Neural cell (in vitro differentiated cells): ENCODE results near the gene CYB561. TPM values are rescaled to one million over a fixed set of nuclear protein-coding genes. Genes with fewer than 3 reads are reported as not detected.

ENCODE experiments used
- H2AFZ ChIP-seq: fragments of 200-600, 300-800 bp; sonication (generic), shearing (Covaris generic); 2 replicates; pipeline ENCODE4 v1.6.0; 2014; ENCODE audit warnings: low read depth, mild to moderate bottlenecking, antibody characterized with exemption, low read length, moderate library complexity
- H3F3A ChIP-seq: fragments of 200-600 bp; shearing (Covaris generic); 2 replicates; pipeline ENCODE4 v1.6.1; 2016; ENCODE audit warnings: mild to moderate bottlenecking, moderate library complexity, mixed read lengths, antibody characterized with exemption, low read length; ENCODE audit not compliant: insufficient read depth, poor library complexity, severe bottlenecking
- H3K27ac ChIP-seq: fragments of 200-600, 300-800 bp; sonication (generic), shearing (Covaris generic); 2 replicates; pipeline ENCODE4 v1.5.1; 2014; ENCODE audit warnings: mild to moderate bottlenecking, low read length, moderate library complexity
- H3K27me3 ChIP-seq: fragments of 300-800, 200-600 bp; sonication (generic), shearing (Covaris generic); 2 replicates; pipeline ENCODE4 v1.6.0; 2014; ENCODE audit warnings: mild to moderate bottlenecking, low read depth, low read length, moderate library complexity; ENCODE audit not compliant: insufficient read depth
- H3K36me3 ChIP-seq: fragments of 300-800, 200-600 bp; sonication (generic), shearing (Covaris generic); 2 replicates; pipeline ENCODE4 v1.5.1; 2014; ENCODE audit warnings: mild to moderate bottlenecking, antibody characterized with exemption, low read length, moderate library complexity; ENCODE audit not compliant: insufficient read depth
- H3K4me2 ChIP-seq: fragments of 300-800, 200-600 bp; sonication (generic), shearing (Covaris generic); 2 replicates; pipeline ENCODE4 v1.6.0; 2014; ENCODE audit warnings: mild to moderate bottlenecking, low read length
- H3K4me3 ChIP-seq: fragments of 300-800, 200-600 bp; sonication (generic), shearing (Covaris generic); 2 replicates; pipeline ENCODE4 v1.5.1; 2014; ENCODE audit warnings: mild to moderate bottlenecking, low read length, moderate library complexity
- H3K79me2 ChIP-seq: fragments of 200-600 bp; shearing (Covaris generic); replicated peaks from 2 replicates; pipeline ENCODE4 v1.6.0; 2014; ENCODE audit warnings: mild to moderate bottlenecking, low read length, moderate library complexity; ENCODE audit not compliant: insufficient read depth
- H3K9ac ChIP-seq: fragments of 300-800, 200-600 bp; sonication (generic), shearing (Covaris generic); 2 replicates; pipeline ENCODE4 v1.6.1; 2016; ENCODE audit warnings: mild to moderate bottlenecking, low read length, mixed read lengths
- H3K9me2 ChIP-seq: fragments of 200-600 bp; shearing (Covaris generic); 2 replicates; pipeline ENCODE4 v1.6.1; 2016; ENCODE audit warnings: mild to moderate bottlenecking, low read length, mixed read lengths; ENCODE audit not compliant: insufficient read depth
- H3K9me3 ChIP-seq: fragments of 200-600, 300-800 bp; sonication (generic), shearing (Covaris generic); 2 replicates; pipeline ENCODE4 v1.6.1; 2016; ENCODE audit warnings: mild to moderate bottlenecking, mixed run types, low read length, moderate library complexity, mixed read lengths
- H4K20me1 ChIP-seq: fragments of 200-600 bp; shearing (Covaris generic); 2 replicates; pipeline ENCODE4 v1.6.1; 2016; ENCODE audit warnings: mild to moderate bottlenecking, mixed run types; ENCODE audit not compliant: insufficient read depth
- CTCF ChIP-seq: fragments of 450-650 bp; IDR thresholded peaks from 2 replicates; pipeline ENCODE4 v1.5.1; 2014; ENCODE audit warnings: antibody characterized with exemption, mild to moderate bottlenecking, moderate library complexity; ENCODE audit not compliant: poor library complexity, severe bottlenecking
- EP300 ChIP-seq: fragments of 450-650 bp; conservative IDR thresholded peaks from 2 replicates; pipeline ENCODE4 v1.6.1; 2014; ENCODE audit warnings: antibody characterized with exemption, mild to moderate bottlenecking, moderate library complexity; ENCODE audit not compliant: poor library complexity, severe bottlenecking
- EZH2 ChIP-seq: fragments of 200-600, 300-800 bp; shearing (Covaris generic), sonication (generic); IDR thresholded peaks from 2 replicates; pipeline ENCODE4 v1.6.1; 2014; ENCODE audit warnings: antibody characterized with exemption, low read length, borderline replicate concordance, mild to moderate bottlenecking; ENCODE audit not compliant: insufficient read depth, poor library complexity, severe bottlenecking
- MXI1 ChIP-seq: fragments of 450-650 bp; conservative IDR thresholded peaks from 2 replicates; pipeline ENCODE4 v1.6.1; 2014; ENCODE audit warnings: antibody characterized with exemption, mild to moderate bottlenecking; ENCODE audit not compliant: poor library complexity, severe bottlenecking
- POLR2AphosphoS5 ChIP-seq: IDR thresholded peaks from 2 replicates; pipeline ENCODE4 v1.6.1; 2012
- RAD21 ChIP-seq: fragments of 450-650 bp; conservative IDR thresholded peaks from 2 replicates; pipeline ENCODE4 v1.6.1; 2014; ENCODE audit warnings: antibody characterized with exemption, mild to moderate bottlenecking, moderate library complexity
- REST ChIP-seq: IDR thresholded peaks from 2 replicates; pipeline ENCODE4 v1.6.1; 2012; ENCODE audit warnings: borderline replicate concordance
- SMC3 ChIP-seq: fragments of 450-650 bp; conservative IDR thresholded peaks from 2 replicates; pipeline ENCODE4 v1.6.1; 2014; ENCODE audit warnings: antibody characterized with exemption, mild to moderate bottlenecking, moderate library complexity; ENCODE audit not compliant: poor library complexity
- TAF1 ChIP-seq: IDR thresholded peaks from 2 replicates; pipeline ENCODE4 v1.6.1; 2012; ENCODE audit warnings: low read depth
- polyA plus RNA-seq: library from polyadenylated mRNA; depleted of rRNA; stranded (reverse); fragments of >200 nt; gene quantifications from 2 replicates; pipeline ENCODE4 v1.2.3, GENCODE V29; 2014

Gene CYB561
- polyA plus RNA-seq, 1 donor from 2014 or later, result 15.7 TPM

- TF ChIP-seq SMC3 (peak; percentile 86), TAF1 (no peak), RAD21 (peak; percentile 88), CTCF (peak; percentile 90)
- H4K20me1 ChIP-seq, result no peaks in the 10 kb centered on the region
- no peaks in the 10 kb centered on the region for H3K27me3 ChIP-seq
- H3K36me3 ChIP-seq, result peaks cover 14% of the 10 kb centered on the region
- no peaks in the 10 kb centered on the region for H3K79me2 ChIP-seq
- no peak overlapping the region for H3K27ac ChIP-seq
- H3K9ac ChIP-seq, result no peak overlapping the region
- H3K9me2 ChIP-seq, result no peaks in the 10 kb centered on the region
- H3K4me2 ChIP-seq, result no peak overlapping the region
- H3K4me3 ChIP-seq, result no peak overlapping the region
- H2AFZ ChIP-seq, result no peak overlapping the region
- H3K9me3 ChIP-seq, result no peaks in the 10 kb centered on the region
- no peaks in the 10 kb centered on the region for H3F3A ChIP-seq
These were observed 39.3 kb downstream of the CYB561 start for GRCh38 chr17:63406689-63407330.

- Histone ChIP-seq H3K27me3 (no peaks in the 10 kb centered on the region), H3K4me2 (no peak overlapping the region), H3K9ac (no peak overlapping the region), H4K20me1 (no peaks in the 10 kb centered on the region), H2AFZ (no peak overlapping the region), H3K27ac (no peak overlapping the region), H3F3A (no peaks in the 10 kb centered on the region), H3K9me3 (no peaks in the 10 kb centered on the region), H3K79me2 (no peaks in the 10 kb centered on the region), H3K9me2 (no peaks in the 10 kb centered on the region), H3K4me3 (no peak overlapping the region), H3K36me3 (peaks cover 15% of the 10 kb centered on the region)
- TF ChIP-seq CTCF, result peak; percentile 67
- TF ChIP-seq REST, result no peak
- peak; percentile 36 for TF ChIP-seq RAD21
- TF ChIP-seq SMC3, result peak; percentile 50
- no peak for TF ChIP-seq MXI1
- no peak for TF ChIP-seq EZH2
- no peak for TF ChIP-seq EP300
- no peak for TF ChIP-seq TAF1
- no peak for TF ChIP-seq POLR2AphosphoS5
These were observed 40.3 kb downstream of the CYB561 start for GRCh38 chr17:63405741-63406261.
